ENCODE results near the gene DTWD2.
"Not testable (repeated sequence)": the region's sequence is repeated elsewhere in the genome, so short reads cannot be mapped to it uniquely, and the experiment has no call there.

The DTWD2 gene

DNA sequence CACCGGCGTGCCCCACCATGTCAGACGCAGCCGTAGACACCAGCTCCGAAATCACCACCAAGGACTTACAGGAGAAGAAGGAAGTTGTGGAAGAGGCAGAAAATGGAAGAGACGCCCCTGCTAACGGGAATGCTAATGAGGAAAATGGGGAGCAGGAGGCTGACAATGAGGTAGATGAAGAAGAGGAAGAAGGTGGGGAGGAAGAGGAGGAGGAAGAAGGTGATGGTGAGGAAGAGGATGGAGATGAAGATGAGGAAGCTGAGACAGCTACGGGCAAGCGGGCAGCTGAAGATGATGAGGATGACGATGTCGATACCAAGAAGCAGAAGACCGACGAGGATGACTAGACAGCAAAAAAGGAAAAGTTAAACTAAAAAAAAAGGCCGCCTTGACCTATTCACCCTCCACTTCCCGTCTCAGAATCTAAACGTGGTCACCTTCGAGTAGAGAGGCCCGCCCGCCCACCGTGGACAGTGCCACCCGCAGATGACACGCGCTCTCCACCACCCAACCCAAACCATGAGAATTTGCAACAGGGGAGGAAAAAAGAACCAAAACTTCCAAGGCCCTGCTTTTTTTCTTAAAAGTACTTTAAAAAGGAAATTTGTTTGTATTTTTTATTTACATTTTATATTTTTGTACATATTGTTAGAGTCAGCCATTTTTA, 14.4 kb downstream of the DTWD2 start:
- not testable (repeated sequence) for H3K27me3 Mint-ChIP-seq, DNase-seq, H3K27ac Mint-ChIP-seq, ATAC-seq, H3K4me3 Mint-ChIP-seq, H3K4me1 Mint-ChIP-seq
- H3K9me3 Mint-ChIP-seq = peaks cover 40 to 46% of the 10 kb centered on the region in 2 donors

DNA sequence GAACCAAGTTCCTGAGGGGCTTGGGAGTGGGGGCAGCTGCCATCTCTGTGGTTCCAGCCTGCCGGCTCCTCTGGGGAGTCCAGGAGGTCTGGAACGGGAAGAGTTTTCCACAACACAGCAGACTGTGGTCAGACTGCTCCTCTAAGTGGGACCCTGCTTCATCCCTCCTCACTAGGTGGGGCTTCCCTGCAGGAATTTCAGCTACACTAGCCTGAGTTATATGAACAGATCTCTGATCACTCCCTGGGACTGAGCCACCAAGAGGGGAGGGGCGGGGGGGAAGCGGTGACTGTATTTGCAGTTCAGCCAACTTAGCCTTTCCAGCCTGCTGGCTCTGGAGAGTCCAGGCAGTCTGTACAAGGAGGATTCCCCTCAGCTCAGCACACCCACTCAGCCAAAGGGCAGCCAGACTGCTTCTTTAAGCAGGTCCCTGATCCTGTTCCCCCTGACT, 19.4 kb downstream of the DTWD2 start:
- H3K27me3 Mint-ChIP-seq = no peaks in the 10 kb centered on the region
- no peak for ATAC-seq
- H3K4me3 Mint-ChIP-seq = no peak overlapping the region
- no peaks in the 10 kb centered on the region for H3K4me1 Mint-ChIP-seq
- H3K27ac Mint-ChIP-seq = no peak overlapping the region
- no peak for DNase-seq
- H3K9me3 Mint-ChIP-seq = peaks cover 15 to 29% of the 10 kb centered on the region in 2 donors

DNA sequence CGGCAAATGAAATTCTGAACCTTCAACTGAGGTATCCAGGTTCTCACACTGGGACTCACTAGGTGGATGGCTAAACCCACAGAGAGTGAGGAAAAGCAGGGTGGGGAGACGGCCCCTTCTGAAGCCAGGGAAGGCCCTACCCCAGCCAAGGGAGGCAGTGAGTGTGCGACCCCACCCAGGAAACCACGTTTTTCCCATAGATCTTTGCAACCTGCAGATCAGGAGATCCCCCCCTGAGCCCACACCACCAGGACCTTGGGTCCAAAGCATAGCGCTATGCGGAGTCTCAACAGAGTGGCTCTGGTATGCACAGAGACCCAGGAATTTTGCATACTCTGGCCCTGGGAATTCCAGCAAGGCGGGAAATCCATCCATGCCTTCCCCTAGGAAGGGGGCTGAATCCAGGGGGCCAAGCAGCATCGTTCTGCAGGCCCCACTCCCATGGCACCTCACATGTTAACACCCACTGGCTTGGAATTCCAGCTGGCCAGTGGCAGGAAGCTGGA, 19.9 kb downstream of the DTWD2 start:
- Mint-ChIP-seq H3K27ac (no peak overlapping the region), H3K4me1 (no peaks in the 10 kb centered on the region), H3K27me3 (no peaks in the 10 kb centered on the region), H3K4me3 (no peak overlapping the region), H3K9me3 (peaks cover 11 to 24% of the 10 kb centered on the region in 2 donors)
- no peak for DNase-seq
- ATAC-seq = no peak

DNA sequence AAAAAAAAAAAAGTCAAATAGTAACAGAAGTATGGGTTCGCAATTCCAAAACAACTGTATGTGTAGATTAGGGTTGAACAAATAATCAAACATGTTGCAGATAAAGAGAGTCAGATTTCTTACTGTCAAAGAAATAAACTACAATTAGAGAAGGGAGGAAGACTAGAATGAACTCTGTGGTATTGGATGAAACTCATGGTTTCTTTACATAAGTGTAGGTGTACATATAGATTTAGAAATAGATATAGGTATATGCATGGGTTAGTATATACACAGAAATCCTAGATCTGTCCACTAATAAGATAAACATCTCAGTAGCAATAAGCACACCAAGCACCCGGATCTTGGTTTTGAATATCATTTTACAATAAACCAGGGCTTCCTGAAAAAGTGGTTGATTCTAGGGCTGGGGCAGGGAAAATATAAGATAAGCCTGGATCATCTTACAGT, 21.3 kb downstream of the DTWD2 start:
- Mint-ChIP-seq H3K4me3 (no peak overlapping the region), H3K27ac (no peak overlapping the region), H3K4me1 (no peaks in the 10 kb centered on the region), H3K9me3 (peaks cover 10 to 19% of the 10 kb centered on the region in 2 donors), H3K27me3 (no peaks in the 10 kb centered on the region)
- no peak for DNase-seq
- no peak for ATAC-seq

DNA sequence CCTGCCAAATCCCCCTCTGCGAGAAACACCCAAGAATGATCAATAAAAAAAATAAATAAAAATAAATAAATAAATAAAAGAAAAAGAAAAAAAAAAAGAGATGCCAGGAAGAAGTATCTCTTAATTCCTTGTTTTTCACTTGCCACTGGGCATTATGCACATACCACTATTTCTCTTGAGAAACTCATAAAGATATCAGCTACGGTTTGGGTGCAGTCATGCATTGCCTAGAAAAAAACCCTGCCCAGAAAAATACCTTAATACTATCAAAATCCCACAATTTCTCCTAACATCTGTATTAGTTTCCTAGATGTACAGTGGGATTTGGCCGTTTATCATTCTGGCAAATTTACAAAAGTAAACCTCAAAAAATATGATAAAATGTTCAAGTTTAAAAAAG, 22.5 kb downstream of the DTWD2 start:
- no peak for ATAC-seq
- Mint-ChIP-seq H3K27ac (no peak overlapping the region), H3K4me1 (no peaks in the 10 kb centered on the region), H3K9me3 (peaks cover 5 to 13% of the 10 kb centered on the region in 2 donors), H3K4me3 (no peak overlapping the region), H3K27me3 (no peaks in the 10 kb centered on the region)
- DNase-seq = no peak

DNA sequence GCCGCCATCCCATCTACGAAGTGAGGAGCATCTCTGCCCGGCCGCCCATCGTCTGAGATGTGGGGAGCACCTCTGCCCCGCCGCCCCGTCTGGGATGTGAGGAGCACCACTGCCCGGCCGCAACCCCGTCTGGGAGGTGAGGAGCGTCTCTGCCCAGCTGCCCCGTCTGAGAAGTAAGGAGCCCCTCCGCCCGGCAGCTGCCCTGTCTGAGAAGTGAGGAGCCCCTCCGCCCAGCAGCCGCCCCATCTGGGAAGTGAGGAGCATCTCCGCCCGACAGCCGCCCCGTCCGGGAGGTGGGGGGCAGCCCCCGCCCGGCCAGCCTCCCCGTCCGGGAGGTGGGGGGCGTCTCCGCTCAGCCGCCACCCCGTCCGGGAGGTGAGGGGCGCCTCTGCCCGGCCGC, 23.4 kb downstream of the DTWD2 start:
- H3K4me1 Mint-ChIP-seq, ATAC-seq, H3K27ac Mint-ChIP-seq, DNase-seq, H3K27me3 Mint-ChIP-seq, H3K4me3 Mint-ChIP-seq, H3K9me3 Mint-ChIP-seq: not testable (repeated sequence)

DNA sequence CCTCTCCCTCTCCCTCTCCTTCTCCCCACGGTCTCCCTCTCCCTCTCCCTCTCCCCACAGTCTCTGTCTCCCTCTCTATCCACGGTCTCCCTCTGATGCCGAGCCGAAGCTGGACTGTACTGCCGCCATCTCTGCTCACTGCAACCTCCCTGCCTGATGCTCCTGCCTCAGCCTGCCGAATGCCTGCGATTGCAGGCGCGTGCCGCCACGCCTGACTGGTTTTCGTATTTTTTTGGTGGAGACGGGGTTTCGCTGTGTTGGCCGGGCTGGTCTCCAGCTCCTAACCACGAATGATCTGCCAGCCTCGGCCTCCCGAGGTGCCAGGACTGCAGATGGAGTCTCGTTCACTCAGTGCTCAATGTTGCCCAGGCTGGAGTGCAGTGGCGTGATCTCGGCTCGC, 24.0 kb downstream of the DTWD2 start:
- not testable (repeated sequence) for ATAC-seq, H3K27me3 Mint-ChIP-seq, H3K4me3 Mint-ChIP-seq, H3K4me1 Mint-ChIP-seq, H3K9me3 Mint-ChIP-seq, H3K27ac Mint-ChIP-seq, DNase-seq

DNA sequence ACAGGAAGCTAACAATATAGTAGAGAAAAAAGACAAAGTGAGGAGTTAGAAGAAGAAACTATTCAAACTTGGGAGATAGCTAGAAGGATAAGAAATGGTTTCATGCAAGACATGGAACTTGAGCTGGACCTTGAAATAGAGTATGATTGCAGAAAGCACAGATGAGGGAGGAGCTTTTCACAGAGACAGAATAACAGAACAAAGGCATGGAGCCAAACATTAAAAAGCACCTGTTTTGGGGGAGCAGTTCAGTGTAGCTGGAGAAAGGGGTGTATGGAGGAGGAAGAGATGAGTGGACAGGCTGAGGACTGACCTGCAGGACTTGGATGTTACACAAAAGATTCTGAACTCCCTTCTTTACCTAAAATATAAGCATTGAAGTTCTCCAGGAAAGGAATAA, 25.2 kb downstream of the DTWD2 start:
- no peak overlapping the region for H3K27ac Mint-ChIP-seq
- no peaks in the 10 kb centered on the region for H3K4me1 Mint-ChIP-seq
- H3K9me3 Mint-ChIP-seq = no peaks in the 10 kb centered on the region
- ATAC-seq (no peak), DNase-seq (no peak)
- H3K27me3 Mint-ChIP-seq = no peaks in the 10 kb centered on the region
- no peak overlapping the region for H3K4me3 Mint-ChIP-seq

DNA sequence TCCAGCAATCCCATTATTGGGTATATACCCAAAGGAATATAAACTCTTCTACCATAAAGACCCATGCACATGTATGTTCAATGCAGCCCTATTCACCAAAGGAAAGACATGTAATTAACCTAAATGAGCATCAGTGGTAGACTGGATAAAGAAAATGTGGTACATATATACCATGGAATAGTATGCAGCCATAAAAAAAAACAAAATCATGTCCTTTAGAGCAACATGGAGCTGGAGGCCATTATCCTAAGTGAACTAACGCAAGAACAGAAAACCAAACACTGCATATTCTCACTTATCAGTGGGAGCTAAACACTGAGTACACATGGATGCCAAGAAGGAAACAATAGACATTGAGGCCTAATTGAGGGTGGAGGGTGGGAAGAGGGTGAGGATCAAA, 27.8 kb downstream of the DTWD2 start:
- DNase-seq = no peak
- Mint-ChIP-seq H3K4me1 (no peaks in the 10 kb centered on the region), H3K9me3 (no peaks in the 10 kb centered on the region), H3K27me3 (no peaks in the 10 kb centered on the region), H3K27ac (no peak overlapping the region), H3K4me3 (no peak overlapping the region)
- ATAC-seq = no peak

DNA sequence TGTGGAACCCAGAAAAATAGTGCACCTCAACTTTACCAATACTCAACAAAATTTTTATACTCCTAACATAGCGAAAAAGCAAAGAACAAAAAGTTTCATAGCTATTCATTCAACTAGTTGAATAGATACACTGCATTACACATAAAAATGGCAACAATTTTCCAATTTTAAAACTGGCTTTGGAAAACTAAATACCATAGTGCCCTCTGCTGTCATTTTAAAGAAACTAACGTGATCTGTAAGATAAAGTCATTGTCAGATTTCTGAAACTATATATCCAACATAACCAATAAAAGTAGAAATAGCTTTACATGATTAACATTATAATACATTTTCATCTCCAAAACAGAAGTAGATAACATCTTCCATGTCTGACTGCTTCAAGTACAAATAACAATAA, 31.6 kb downstream of the DTWD2 start:
- H3K4me3 Mint-ChIP-seq = no peak overlapping the region
- ATAC-seq (no peak), DNase-seq (no peak)
- no peaks in the 10 kb centered on the region for H3K9me3 Mint-ChIP-seq
- no peaks in the 10 kb centered on the region for H3K4me1 Mint-ChIP-seq
- no peaks in the 10 kb centered on the region for H3K27me3 Mint-ChIP-seq
- H3K27ac Mint-ChIP-seq = no peak overlapping the region

DNA sequence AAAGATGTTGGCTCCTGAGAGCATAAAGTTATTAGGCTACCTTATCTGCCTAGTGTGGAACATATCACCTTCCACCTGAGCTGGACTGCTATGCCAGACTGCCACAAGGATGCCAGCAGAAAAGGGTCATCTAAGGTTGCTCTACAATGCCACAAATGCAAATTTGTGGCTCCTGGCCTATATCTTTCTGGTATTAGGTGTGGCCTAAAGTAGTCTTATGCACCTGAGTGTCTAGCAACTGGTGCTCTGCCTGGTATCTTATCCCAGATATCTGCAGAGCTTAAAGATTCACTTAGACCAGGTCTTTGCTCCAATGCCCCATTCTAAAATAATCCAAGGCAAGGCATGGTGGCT, 34.7 kb downstream of the DTWD2 start:
- H3K27ac Mint-ChIP-seq = no peak overlapping the region
- no peaks in the 10 kb centered on the region for H3K4me1 Mint-ChIP-seq
- no peaks in the 10 kb centered on the region for H3K27me3 Mint-ChIP-seq
- DNase-seq (no peak), ATAC-seq (no peak)
- H3K9me3 Mint-ChIP-seq = no peaks in the 10 kb centered on the region
- no peak overlapping the region for H3K4me3 Mint-ChIP-seq

DNA sequence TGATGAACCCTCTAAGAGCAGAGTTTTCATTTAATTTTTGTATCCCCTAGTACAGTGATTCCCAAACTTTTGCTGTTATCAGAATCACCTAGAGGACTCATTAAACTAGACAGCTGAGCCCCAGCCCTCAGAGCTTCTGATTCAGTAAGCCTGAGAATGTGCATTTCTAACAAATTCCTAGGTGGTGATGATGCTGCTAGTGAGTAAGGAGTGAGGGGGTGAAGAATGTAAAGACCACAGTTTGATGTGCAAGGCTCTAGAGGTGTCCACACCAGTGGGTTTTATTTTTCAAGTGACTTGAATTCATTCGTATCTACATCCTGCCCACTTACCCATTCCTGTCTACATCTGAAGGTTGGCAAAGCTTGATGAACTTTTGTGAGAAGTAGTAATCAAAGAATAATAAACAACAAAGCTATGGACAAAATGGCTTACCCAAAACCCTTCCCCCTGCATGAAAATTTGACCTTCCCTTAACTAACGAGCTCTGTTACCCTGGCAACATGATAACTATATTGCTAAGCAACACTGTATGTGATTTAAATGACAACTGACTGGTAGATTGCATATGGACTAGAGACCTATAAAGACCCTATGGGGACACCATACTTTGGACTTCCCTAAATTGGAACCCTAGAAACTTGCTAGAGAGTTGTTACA, 35.2 kb downstream of the DTWD2 start:
- Mint-ChIP-seq H3K4me3 (no peak overlapping the region), H3K27me3 (no peaks in the 10 kb centered on the region), H3K4me1 (no peaks in the 10 kb centered on the region), H3K9me3 (no peaks in the 10 kb centered on the region), H3K27ac (no peak overlapping the region)
- ATAC-seq (no peak), DNase-seq (no peak)

DNA sequence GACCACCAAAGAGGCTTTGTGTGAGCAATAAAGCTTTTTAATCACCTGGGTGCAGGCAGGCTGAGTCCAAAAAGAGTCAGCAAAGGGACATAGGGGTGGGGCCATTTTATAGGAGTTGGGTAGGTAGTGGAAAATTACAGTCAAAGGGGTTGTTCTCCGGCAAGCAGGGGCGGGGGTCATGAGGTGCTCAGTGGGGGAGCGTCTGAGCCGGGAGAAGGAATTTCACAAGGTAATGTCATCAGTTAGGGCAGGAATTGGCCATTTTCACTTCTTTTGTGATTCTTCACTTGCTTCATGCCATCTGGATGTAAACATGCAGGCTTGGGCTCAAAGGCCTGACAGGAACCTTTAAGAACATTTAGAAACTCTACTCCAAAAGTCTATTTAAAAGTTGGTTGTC, 36.0 kb downstream of the DTWD2 start:
- H3K27me3 Mint-ChIP-seq, H3K4me3 Mint-ChIP-seq, DNase-seq, ATAC-seq, H3K9me3 Mint-ChIP-seq, H3K4me1 Mint-ChIP-seq: not testable (repeated sequence)
- peak overlapping the region in 1 of 2 donors; percentile 65 for H3K27ac Mint-ChIP-seq

DNA sequence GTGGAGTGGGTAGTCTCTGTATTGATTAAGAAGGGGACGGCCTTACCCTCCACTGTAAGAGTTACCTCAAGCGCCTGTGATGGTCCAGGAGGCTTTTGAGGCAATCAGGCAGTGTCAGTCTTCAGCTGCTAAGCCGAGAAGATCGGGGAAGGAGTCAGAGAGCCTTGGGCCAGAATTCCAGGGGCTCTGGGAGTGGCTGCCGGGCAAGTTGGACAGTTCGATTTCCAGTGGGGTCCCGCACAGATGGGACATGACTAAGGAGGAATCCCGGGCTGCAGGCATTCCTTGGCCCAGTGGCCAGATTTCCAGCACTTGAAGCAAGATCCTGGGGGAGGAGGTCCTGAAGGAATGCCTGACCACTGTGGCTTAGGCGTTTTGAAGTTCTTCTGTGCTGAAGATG, 38.0 kb downstream of the DTWD2 start:
- not testable (repeated sequence) for ATAC-seq, H3K9me3 Mint-ChIP-seq, H3K27ac Mint-ChIP-seq

DNA sequence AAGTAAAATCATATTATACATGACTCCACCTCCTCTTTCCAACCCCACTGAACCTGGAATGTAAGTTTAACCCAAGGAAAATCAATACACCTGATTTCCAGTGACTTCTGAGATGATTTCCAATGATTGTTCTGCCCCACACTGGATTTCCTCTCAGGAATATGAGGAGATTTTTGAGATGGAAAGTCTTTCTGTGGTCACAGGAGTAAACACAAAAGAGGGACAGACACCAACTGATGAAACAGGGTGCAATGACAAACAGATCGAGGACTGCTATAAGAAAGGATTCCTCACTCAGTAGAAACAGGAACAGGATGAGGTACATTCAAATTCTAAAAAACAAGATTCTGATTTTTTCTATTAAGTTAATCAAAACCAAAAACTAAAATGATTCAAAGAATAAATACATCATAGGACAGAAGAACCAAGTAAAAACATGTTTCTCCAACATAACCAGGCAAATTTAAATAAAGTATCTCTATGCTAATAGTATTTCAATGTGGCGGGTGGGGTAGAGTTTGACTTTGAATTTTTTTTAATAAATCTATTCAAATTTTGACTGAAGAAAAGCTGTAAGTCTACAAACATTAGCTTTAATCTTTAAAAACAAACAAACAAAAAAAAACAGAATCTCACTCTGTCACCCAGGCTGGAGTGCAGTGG, 42.1 kb downstream of the DTWD2 start:
- ATAC-seq (no peak), DNase-seq (no peak)
- no peaks in the 10 kb centered on the region for H3K4me1 Mint-ChIP-seq
- H3K27ac Mint-ChIP-seq = no peak overlapping the region
- H3K9me3 Mint-ChIP-seq = no peaks in the 10 kb centered on the region
- no peak overlapping the region for H3K4me3 Mint-ChIP-seq
- no peaks in the 10 kb centered on the region for H3K27me3 Mint-ChIP-seq

More for the DNA sequence above, 38.0 kb downstream of the DTWD2 start:
- not testable (repeated sequence) for DNase-seq, H3K4me3 Mint-ChIP-seq, H3K4me1 Mint-ChIP-seq, H3K27me3 Mint-ChIP-seq

DNA sequence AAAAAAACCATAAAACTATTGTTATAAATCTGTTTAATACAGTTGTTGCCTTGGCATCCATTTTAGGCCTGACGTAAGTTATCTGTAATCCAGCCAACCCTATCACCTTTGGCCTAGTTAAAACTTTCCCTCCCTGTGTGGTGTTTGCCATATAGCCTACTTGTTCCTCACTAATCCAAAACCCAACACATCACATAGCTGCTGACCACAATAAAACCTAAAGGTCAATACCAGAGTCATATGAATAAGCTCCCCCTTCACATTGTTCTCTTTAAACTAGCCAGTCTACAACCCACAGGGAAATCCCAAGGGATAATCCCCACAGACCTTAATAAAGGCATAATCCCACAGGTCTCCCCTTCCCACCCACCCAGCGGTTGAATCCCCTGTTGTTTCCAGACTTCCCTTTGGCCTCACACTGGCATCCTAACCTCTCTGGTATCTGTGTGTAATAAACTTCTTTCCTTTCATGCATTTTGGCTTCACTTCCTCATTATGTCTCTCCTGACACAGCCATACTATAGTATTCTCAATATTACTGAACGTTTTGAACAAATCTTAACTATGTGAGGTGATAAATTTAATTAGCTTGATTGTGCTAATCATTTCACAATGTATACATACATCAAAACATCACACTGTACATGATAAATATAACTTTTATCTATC, 50.8 kb downstream of the DTWD2 start:
- Mint-ChIP-seq H3K27ac (peak overlapping the region in 1 of 2 donors; percentile 17), H3K4me3 (no peak overlapping the region), H3K4me1 (no peaks in the 10 kb centered on the region), H3K27me3 (no peaks in the 10 kb centered on the region), H3K9me3 (no peaks in the 10 kb centered on the region)
- ATAC-seq (peak; percentile 67), DNase-seq (no peak)
